Natural killer cell treated with Interleukin-12 subunit alpha and Interleukin-12 subunit beta and Interleukin-15 and Interleukin-18, amount 100 ng/mL, for 72 hours (primary cell): ENCODE results near the gene CDCP2. TPM values are rescaled to one million over a fixed set of nuclear protein-coding genes. Genes with fewer than 3 reads are reported as not detected.
"Not testable (repeated sequence)": the region's sequence is repeated elsewhere in the genome, so short reads cannot be mapped to it uniquely, and the experiment has no call there.

Experiments used
- ATAC-seq, 2 donors: fragments of 150-1000 bp; cut with Tn5 transposase in 1 of 2; sonication (Bioruptor Pico), chemical (Tn5 transposase) in 1 of 2; 2 replicates each; pipeline ENCODE4 v1.10.0; 2021
- DNase-seq: peaks from one replicate; pipeline ENCODE4 v3.0.0; 2022; ENCODE audit warnings: low spot score
- H3K27ac Mint-ChIP-seq, 2 donors: 1 replicate in 1 of 2; 2 replicates in 1 of 2; pipeline ENCODE4 v1.8.0; 2022; ENCODE audit warnings: mixed read lengths in 2 of 2, mild to moderate bottlenecking in 1 of 2, moderate library complexity in 1 of 2
- H3K27me3 Mint-ChIP-seq, 2 donors: 1 replicate in 1 of 2; 2 replicates in 1 of 2; pipeline ENCODE4 v1.8.0; 2022; ENCODE audit warnings: mixed read lengths in 2 of 2
- H3K36me3 Mint-ChIP-seq: one replicate; pipeline ENCODE4 v1.8.0; 2022; ENCODE audit warnings: mixed read lengths
- H3K4me1 Mint-ChIP-seq, 2 donors: 1 replicate in 1 of 2; 2 replicates in 1 of 2; pipeline ENCODE4 v1.8.0; 2022; ENCODE audit warnings: low read depth in 2 of 2, mixed read lengths in 2 of 2, mild to moderate bottlenecking in 1 of 2
- H3K4me3 Mint-ChIP-seq: one replicate; pipeline ENCODE4 v1.8.0; 2022; ENCODE audit warnings: mixed read lengths
- H3K9me3 Mint-ChIP-seq: 2 replicates; pipeline ENCODE4 v1.8.0; 2022; ENCODE audit warnings: mixed read lengths
- total RNA-seq, 2 donors: library from RNA; stranded (reverse); gene quantifications; one replicate each; pipeline ENCODE4 v1.2.3, GENCODE V29; 2022

CDCP2 gene
- total RNA-seq, 2 donors from 2014 or later: not detected

- ATAC-seq (peak in 1 of 2 donors; percentile 17), DNase-seq (no peak)
- Mint-ChIP-seq H3K27me3 (no peaks in the 10 kb centered on the region), H3K27ac (no peak overlapping the region), H3K4me1 (no peaks in the 10 kb centered on the region), H3K9me3 (no peaks in the 10 kb centered on the region), H3K36me3 (no peaks in the 10 kb centered on the region), H3K4me3 (no peak overlapping the region)
Observed at GRCh38 chr1:54109129-54110090, 43.4 kb downstream of the CDCP2 start.

- no peak overlapping the region for H3K27ac Mint-ChIP-seq
- no peaks in the 10 kb centered on the region for H3K27me3 Mint-ChIP-seq
- no peak for DNase-seq
- no peaks in the 10 kb centered on the region for H3K9me3 Mint-ChIP-seq
- no peaks in the 10 kb centered on the region for H3K36me3 Mint-ChIP-seq
- H3K4me3 Mint-ChIP-seq: no peak overlapping the region
- ATAC-seq: no peak
- H3K4me1 Mint-ChIP-seq: no peaks in the 10 kb centered on the region
Observed at GRCh38 chr1:54108156-54108555, 44.6 kb downstream of the CDCP2 start.

GRCh38 chr1:54107131-54107530 lies 45.7 kb downstream of the CDCP2 start:
- DNase-seq (no peak), ATAC-seq (no peak)
- Mint-ChIP-seq H3K9me3 (no peaks in the 10 kb centered on the region), H3K4me3 (no peak overlapping the region), H3K4me1 (no peaks in the 10 kb centered on the region), H3K27me3 (no peaks in the 10 kb centered on the region), H3K36me3 (no peaks in the 10 kb centered on the region), H3K27ac (no peak overlapping the region)

GRCh38 chr1:54105736-54106269 lies 47.0 kb downstream of the CDCP2 start:
- no peak overlapping the region for H3K27ac Mint-ChIP-seq
- no peaks in the 10 kb centered on the region for H3K36me3 Mint-ChIP-seq
- no peak overlapping the region for H3K4me3 Mint-ChIP-seq
- DNase-seq (no peak), ATAC-seq (no peak)
- H3K9me3 Mint-ChIP-seq: no peaks in the 10 kb centered on the region
- H3K4me1 Mint-ChIP-seq: no peaks in the 10 kb centered on the region
- H3K27me3 Mint-ChIP-seq: no peaks in the 10 kb centered on the region

GRCh38 chr1:54105080-54105479 lies 47.7 kb downstream of the CDCP2 start:
- DNase-seq (no peak), ATAC-seq (no peak)
- Mint-ChIP-seq H3K4me1 (no peaks in the 10 kb centered on the region), H3K4me3 (no peak overlapping the region), H3K36me3 (no peaks in the 10 kb centered on the region), H3K9me3 (no peaks in the 10 kb centered on the region), H3K27ac (no peak overlapping the region), H3K27me3 (no peaks in the 10 kb centered on the region)

GRCh38 chr1:54104613-54105012 lies 48.2 kb downstream of the CDCP2 start:
- ATAC-seq, H3K4me3 Mint-ChIP-seq, H3K27ac Mint-ChIP-seq, H3K36me3 Mint-ChIP-seq, H3K4me1 Mint-ChIP-seq, H3K27me3 Mint-ChIP-seq, H3K9me3 Mint-ChIP-seq, DNase-seq: not testable (repeated sequence)

- H3K4me1 Mint-ChIP-seq: peaks cover 0 to 5% of the 10 kb centered on the region in 2 donors
- no peaks in the 10 kb centered on the region for H3K36me3 Mint-ChIP-seq
- no peaks in the 10 kb centered on the region for H3K9me3 Mint-ChIP-seq
- H3K4me3 Mint-ChIP-seq: no peak overlapping the region
- H3K27ac Mint-ChIP-seq: no peak overlapping the region
- no peak for ATAC-seq
- H3K27me3 Mint-ChIP-seq: no peaks in the 10 kb centered on the region
- no peak for DNase-seq
Observed at GRCh38 chr1:54103414-54103813, 49.4 kb downstream of the CDCP2 start.

GRCh38 chr1:54100500-54100899 lies 52.3 kb downstream of the CDCP2 start:
- peak overlapping the region in 1 of 2 donors; percentile 7 for H3K27ac Mint-ChIP-seq

GRCh38 chr1:54099061-54099610 lies 53.7 kb downstream of the CDCP2 start:
- ATAC-seq (no peak), DNase-seq (no peak)
- H3K4me1 Mint-ChIP-seq: peaks cover 10 to 13% of the 10 kb centered on the region in 2 donors
- no peaks in the 10 kb centered on the region for H3K27me3 Mint-ChIP-seq
- H3K36me3 Mint-ChIP-seq: peaks cover 7% of the 10 kb centered on the region
- H3K9me3 Mint-ChIP-seq: no peaks in the 10 kb centered on the region
- no peak overlapping the region for H3K27ac Mint-ChIP-seq
- H3K4me3 Mint-ChIP-seq: no peak overlapping the region

More at GRCh38 chr1:54100500-54100899, 52.3 kb downstream of the CDCP2 start:
- ATAC-seq (no peak), DNase-seq (no peak)
- Mint-ChIP-seq H3K36me3 (peaks cover 5% of the 10 kb centered on the region), H3K9me3 (no peaks in the 10 kb centered on the region), H3K4me3 (no peak overlapping the region), H3K4me1 (peaks cover 2 to 9% of the 10 kb centered on the region in 2 donors), H3K27me3 (no peaks in the 10 kb centered on the region)

- no peak overlapping the region for H3K4me3 Mint-ChIP-seq
- H3K27ac Mint-ChIP-seq: peak overlapping the region in 1 of 2 donors; percentile 49
- H3K27me3 Mint-ChIP-seq: no peaks in the 10 kb centered on the region
- peaks cover 10% of the 10 kb centered on the region for H3K36me3 Mint-ChIP-seq
- no peaks in the 10 kb centered on the region for H3K9me3 Mint-ChIP-seq
- no peak for DNase-seq
- ATAC-seq: no peak
- H3K4me1 Mint-ChIP-seq: peaks cover 13% of the 10 kb centered on the region in 2 donors
Observed at GRCh38 chr1:54096877-54097240, 55.9 kb downstream of the CDCP2 start.

GRCh38 chr1:54096227-54096876 lies 56.4 kb downstream of the CDCP2 start:
- H3K27ac Mint-ChIP-seq: peak overlapping the region; percentile 17 to 49
- no peaks in the 10 kb centered on the region for H3K9me3 Mint-ChIP-seq
- DNase-seq: no peak
- peaks cover 10% of the 10 kb centered on the region for H3K36me3 Mint-ChIP-seq
- no peak for ATAC-seq
- peaks cover 13% of the 10 kb centered on the region in 2 donors for H3K4me1 Mint-ChIP-seq
- no peak overlapping the region for H3K4me3 Mint-ChIP-seq
- H3K27me3 Mint-ChIP-seq: no peaks in the 10 kb centered on the region

- ATAC-seq (peak in 1 of 2 donors; percentile 41), DNase-seq (no peak)
- no peak overlapping the region for H3K4me3 Mint-ChIP-seq
- H3K36me3 Mint-ChIP-seq: peaks cover 10% of the 10 kb centered on the region
- peak overlapping the region; percentile 17 to 31 for H3K27ac Mint-ChIP-seq
- H3K4me1 Mint-ChIP-seq: peaks cover 13% of the 10 kb centered on the region in 2 donors
- no peaks in the 10 kb centered on the region for H3K27me3 Mint-ChIP-seq
- no peaks in the 10 kb centered on the region for H3K9me3 Mint-ChIP-seq
Observed at GRCh38 chr1:54095546-54096226, 57.1 kb downstream of the CDCP2 start.

- H3K36me3 Mint-ChIP-seq: peaks cover 10% of the 10 kb centered on the region
- H3K27ac Mint-ChIP-seq: peak overlapping the region in 1 of 2 donors; percentile 36
- not testable (repeated sequence) for H3K9me3 Mint-ChIP-seq, H3K4me3 Mint-ChIP-seq, ATAC-seq, H3K27me3 Mint-ChIP-seq, DNase-seq
- H3K4me1 Mint-ChIP-seq: peaks cover 13% of the 10 kb centered on the region in 2 donors
Observed at GRCh38 chr1:54094730-54095105, 58.1 kb downstream of the CDCP2 start.
